ENCODE results near the gene CAMSAP2.

Gene CAMSAP2

GRCh38 chr1:200896531-200897196 lies 158.0 kb downstream of the CAMSAP2 start (continued):
- TF ChIP-seq ZBTB10 (tag by site-specific recombination; IDR thresholded peaks at IDR 0.05) (no peak), ZNF707 (tag by site-specific recombination; IDR thresholded peaks at IDR 0.05) (no peak), SCRT2 (tag by site-specific recombination; IDR thresholded peaks at IDR 0.05) (peak; percentile 59), GLIS1 (tag by site-specific recombination; IDR thresholded peaks at IDR 0.05) (peak; percentile 25; the same call in 1 of the 2 replicates), ZBTB17 (tag by site-specific recombination; IDR thresholded peaks at IDR 0.05) (peak; percentile 83)

GRCh38 chr1:200897259-200897658 lies 158.6 kb downstream of the CAMSAP2 start:
- CTCF ChIA-PET: interaction anchor here (1.0 to 1.1 kb wide), 3 partner anchors 17 to 189 kb away, joined by 3 to 5 read pairs (median 4); no protein-coding TSS in a partner anchor
- H3K36me3 ChIP-seq (ENCODE audit: control insufficient read depth in 2 of 2, insufficient read depth in 1 of 2, low read length in 2 of 2): peaks cover 0 to 34% of the 10 kb centered on the region in 2 experiments; a peak in 1 of 3 replicates
- no peak for TF ChIP-seq ZNF211 (tag by site-specific recombination; IDR thresholded peaks at IDR 0.05; ENCODE audit: low read depth)
- no peaks in the 10 kb centered on the region for H3K9me3 ChIP-seq (ENCODE audit: control insufficient read depth, insufficient read depth, low read depth, low read length)
- no peak overlapping the region for H3K27ac ChIP-seq (ENCODE audit: extremely low read depth, low read depth, low read length)
- H3K4me3 ChIP-seq (ENCODE audit: low read depth, low read length): no peak overlapping the region
- POLR2A ChIA-PET: interaction anchor here (1.0 to 1.1 kb wide), 2 partner anchors 8 to 227 kb away, joined by 3 read pairs; partner anchors contain the start of gene DDX59
- peaks cover 4% of the 10 kb centered on the region; the same call in 1 of the 2 replicates for H3K4me1 ChIP-seq (ENCODE audit: control insufficient read depth, insufficient read depth, low read length)

- Histone ChIP-seq H3K36me3 (ENCODE audit: control insufficient read depth in 2 of 2, insufficient read depth in 1 of 2, low read length in 2 of 2) (peaks cover 0 to 41% of the 10 kb centered on the region in 2 experiments; a peak in 1 of 3 replicates), H3K4me3 (ENCODE audit: low read depth, low read length) (no peak overlapping the region), H3K27ac (ENCODE audit: extremely low read depth, low read depth, low read length) (no peak overlapping the region), H3K9me3 (ENCODE audit: control insufficient read depth, insufficient read depth, low read depth, low read length) (no peaks in the 10 kb centered on the region), H3K4me1 (ENCODE audit: control insufficient read depth, insufficient read depth, low read length) (peaks cover 4% of the 10 kb centered on the region; the same call in 1 of the 2 replicates)
- ChIA-PET POLR2A (no interaction called here), CTCF (no interaction called here)
- no peak for TF ChIP-seq ZNF571 (tag by site-specific recombination; IDR thresholded peaks at IDR 0.05)
- TF ChIP-seq ATF2 (tag by site-specific recombination; IDR thresholded peaks at IDR 0.05; ENCODE audit: low read depth): no peak
- TF ChIP-seq ZNF626 (tag by site-specific recombination; IDR thresholded peaks at IDR 0.05): no peak
- TF ChIP-seq ZNF692 (tag by site-specific recombination; IDR thresholded peaks at IDR 0.05): no peak
- TF ChIP-seq KLF9 (tag by site-specific recombination; IDR thresholded peaks at IDR 0.05; ENCODE audit: low read depth): no peak
- TF ChIP-seq ZFP41 (tag by site-specific recombination; IDR thresholded peaks at IDR 0.05; ENCODE audit: borderline replicate concordance): no peak
- TF ChIP-seq ZNF473 (tag by site-specific recombination; IDR thresholded peaks at IDR 0.05): no peak
- no peak for TF ChIP-seq ZNF175 (tag by site-specific recombination; IDR thresholded peaks at IDR 0.05)
- no peak for TF ChIP-seq OVOL3 (tag by site-specific recombination; IDR thresholded peaks at IDR 0.05)
- TF ChIP-seq TRIM28 (IDR thresholded peaks at IDR 0.05; ENCODE audit: borderline replicate concordance, low read length): no peak
- TF ChIP-seq ZBTB49 (tag by site-specific recombination; IDR thresholded peaks at IDR 0.05; ENCODE audit: low read depth): no peak
Measured at GRCh38 chr1:200899015-200899386, 160.3 kb downstream of the CAMSAP2 start.
